ENCODE results near the gene SLN. TPM values are rescaled to one million over a fixed set of nuclear protein-coding genes. Genes with fewer than 3 reads are reported as not detected.
A peak's percentile ranks its signal among the peaks of the same experiment; 100 is the strongest.

The SLN gene
- total and polyA plus RNA-seq, 9 of the 15 experiments (the other 6 are each of a cell fraction or from before 2014, with no cell fraction given): not detected

DNA sequence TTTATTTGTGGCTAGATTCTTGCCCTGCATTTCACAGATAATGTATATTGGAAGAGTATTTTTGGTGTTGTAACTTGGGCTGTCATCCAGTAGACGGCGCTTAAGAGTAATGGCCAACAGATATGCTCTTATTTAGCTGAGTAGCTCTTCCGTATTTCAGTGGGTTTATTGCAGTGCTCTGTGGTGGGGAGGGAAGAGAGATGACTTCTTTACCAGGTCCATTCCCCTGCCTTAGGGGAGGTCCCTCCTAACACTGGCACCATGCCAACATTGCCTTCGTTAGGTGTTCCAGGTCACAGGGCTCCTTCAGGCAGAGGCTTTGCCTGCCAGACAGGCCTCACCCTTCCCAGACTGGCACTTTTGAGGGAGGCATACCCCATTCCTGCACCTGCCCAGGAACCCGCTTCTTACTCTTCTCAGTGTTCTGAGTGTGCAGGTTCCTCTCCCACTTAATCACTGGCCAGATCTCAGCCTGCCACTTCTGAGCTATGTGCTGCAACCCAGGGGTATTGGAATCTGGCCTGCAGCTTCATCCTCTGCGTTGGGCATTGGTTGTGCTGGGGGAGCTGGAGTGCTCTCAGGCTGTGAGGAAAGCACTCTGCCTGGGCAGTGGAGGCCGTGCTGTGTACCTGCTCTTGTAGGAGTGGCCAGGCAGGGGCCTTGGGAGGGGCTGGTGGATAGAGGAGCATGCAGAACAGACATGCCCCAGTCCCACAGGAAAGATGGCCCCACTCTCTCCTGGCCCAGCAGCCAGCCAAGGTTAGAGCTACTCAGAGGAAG is 29.4 kb upstream of the SLN start (continued):
- TF ChIP-seq, protein P1, sequence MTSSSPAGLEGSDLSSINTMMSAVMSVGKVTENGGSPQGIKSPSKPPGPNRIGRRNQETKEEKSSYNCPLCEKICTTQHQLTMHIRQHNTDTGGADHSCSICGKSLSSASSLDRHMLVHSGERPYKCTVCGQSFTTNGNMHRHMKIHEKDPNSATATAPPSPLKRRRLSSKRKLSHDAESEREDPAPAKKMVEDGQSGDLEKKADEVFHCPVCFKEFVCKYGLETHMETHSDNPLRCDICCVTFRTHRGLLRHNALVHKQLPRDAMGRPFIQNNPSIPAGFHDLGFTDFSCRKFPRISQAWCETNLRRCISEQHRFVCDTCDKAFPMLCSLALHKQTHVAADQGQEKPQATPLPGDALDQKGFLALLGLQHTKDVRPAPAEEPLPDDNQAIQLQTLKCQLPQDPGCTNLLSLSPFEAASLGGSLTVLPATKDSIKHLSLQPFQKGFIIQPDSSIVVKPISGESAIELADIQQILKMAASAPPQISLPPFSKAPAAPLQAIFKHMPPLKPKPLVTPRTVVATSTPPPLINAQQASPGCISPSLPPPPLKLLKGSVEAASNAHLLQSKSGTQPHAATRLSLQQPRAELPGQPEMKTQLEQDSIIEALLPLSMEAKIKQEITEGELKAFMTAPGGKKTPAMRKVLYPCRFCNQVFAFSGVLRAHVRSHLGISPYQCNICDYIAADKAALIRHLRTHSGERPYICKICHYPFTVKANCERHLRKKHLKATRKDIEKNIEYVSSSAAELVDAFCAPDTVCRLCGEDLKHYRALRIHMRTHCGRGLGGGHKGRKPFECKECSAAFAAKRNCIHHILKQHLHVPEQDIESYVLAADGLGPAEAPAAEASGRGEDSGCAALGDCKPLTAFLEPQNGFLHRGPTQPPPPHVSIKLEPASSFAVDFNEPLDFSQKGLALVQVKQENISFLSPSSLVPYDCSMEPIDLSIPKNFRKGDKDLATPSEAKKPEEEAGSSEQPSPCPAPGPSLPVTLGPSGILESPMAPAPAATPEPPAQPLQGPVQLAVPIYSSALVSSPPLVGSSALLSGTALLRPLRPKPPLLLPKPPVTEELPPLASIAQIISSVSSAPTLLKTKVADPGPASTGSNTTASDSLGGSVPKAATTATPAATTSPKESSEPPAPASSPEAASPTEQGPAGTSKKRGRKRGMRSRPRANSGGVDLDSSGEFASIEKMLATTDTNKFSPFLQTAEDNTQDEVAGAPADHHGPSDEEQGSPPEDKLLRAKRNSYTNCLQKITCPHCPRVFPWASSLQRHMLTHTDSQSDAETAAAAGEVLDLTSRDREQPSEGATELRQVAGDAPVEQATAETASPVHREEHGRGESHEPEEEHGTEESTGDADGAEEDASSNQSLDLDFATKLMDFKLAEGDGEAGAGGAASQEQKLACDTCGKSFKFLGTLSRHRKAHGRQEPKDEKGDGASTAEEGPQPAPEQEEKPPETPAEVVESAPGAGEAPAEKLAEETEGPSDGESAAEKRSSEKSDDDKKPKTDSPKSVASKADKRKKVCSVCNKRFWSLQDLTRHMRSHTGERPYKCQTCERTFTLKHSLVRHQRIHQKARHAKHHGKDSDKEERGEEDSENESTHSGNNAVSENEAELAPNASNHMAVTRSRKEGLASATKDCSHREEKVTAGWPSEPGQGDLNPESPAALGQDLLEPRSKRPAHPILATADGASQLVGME (CRISPR knock-in tag; IDR thresholded peaks at IDR 0.05): no peak
- TF ChIP-seq, protein P2, sequence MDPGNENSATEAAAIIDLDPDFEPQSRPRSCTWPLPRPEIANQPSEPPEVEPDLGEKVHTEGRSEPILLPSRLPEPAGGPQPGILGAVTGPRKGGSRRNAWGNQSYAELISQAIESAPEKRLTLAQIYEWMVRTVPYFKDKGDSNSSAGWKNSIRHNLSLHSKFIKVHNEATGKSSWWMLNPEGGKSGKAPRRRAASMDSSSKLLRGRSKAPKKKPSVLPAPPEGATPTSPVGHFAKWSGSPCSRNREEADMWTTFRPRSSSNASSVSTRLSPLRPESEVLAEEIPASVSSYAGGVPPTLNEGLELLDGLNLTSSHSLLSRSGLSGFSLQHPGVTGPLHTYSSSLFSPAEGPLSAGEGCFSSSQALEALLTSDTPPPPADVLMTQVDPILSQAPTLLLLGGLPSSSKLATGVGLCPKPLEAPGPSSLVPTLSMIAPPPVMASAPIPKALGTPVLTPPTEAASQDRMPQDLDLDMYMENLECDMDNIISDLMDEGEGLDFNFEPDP (CRISPR knock-in tag; IDR thresholded peaks at IDR 0.05): no peak
- TF ChIP-seq CREM (IDR thresholded peaks at IDR 0.05; ENCODE audit: low read depth): 0 out of 2 replicates have a peak, but pooled peaks have one; percentile 2
- TF ChIP-seq, protein P3, sequence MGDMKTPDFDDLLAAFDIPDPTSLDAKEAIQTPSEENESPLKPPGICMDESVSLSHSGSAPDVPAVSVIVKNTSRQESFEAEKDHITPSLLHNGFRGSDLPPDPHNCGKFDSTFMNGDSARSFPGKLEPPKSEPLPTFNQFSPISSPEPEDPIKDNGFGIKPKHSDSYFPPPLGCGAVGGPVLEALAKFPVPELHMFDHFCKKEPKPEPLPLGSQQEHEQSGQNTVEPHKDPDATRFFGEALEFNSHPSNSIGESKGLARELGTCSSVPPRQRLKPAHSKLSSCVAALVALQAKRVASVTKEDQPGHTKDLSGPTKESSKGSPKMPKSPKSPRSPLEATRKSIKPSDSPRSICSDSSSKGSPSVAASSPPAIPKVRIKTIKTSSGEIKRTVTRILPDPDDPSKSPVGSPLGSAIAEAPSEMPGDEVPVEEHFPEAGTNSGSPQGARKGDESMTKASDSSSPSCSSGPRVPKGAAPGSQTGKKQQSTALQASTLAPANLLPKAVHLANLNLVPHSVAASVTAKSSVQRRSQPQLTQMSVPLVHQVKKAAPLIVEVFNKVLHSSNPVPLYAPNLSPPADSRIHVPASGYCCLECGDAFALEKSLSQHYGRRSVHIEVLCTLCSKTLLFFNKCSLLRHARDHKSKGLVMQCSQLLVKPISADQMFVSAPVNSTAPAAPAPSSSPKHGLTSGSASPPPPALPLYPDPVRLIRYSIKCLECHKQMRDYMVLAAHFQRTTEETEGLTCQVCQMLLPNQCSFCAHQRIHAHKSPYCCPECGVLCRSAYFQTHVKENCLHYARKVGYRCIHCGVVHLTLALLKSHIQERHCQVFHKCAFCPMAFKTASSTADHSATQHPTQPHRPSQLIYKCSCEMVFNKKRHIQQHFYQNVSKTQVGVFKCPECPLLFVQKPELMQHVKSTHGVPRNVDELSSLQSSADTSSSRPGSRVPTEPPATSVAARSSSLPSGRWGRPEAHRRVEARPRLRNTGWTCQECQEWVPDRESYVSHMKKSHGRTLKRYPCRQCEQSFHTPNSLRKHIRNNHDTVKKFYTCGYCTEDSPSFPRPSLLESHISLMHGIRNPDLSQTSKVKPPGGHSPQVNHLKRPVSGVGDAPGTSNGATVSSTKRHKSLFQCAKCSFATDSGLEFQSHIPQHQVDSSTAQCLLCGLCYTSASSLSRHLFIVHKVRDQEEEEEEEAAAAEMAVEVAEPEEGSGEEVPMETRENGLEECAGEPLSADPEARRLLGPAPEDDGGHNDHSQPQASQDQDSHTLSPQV (IDR thresholded peaks at IDR 0.05): no peak
- TF ChIP-seq ERF (CRISPR knock-in tag; IDR thresholded peaks at IDR 0.05): no peak
- TF ChIP-seq KDM4B (IDR thresholded peaks at IDR 0.05; ENCODE audit: borderline replicate concordance in 2 of 2, low read depth in 1 of 2): no peak
- TF ChIP-seq, protein P4, sequence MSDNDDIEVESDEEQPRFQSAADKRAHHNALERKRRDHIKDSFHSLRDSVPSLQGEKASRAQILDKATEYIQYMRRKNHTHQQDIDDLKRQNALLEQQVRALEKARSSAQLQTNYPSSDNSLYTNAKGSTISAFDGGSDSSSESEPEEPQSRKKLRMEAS (CRISPR knock-in tag; IDR thresholded peaks at IDR 0.05): no peak
- no peak for TF ChIP-seq ZNF41 (CRISPR knock-in tag; conservative IDR thresholded peaks at IDR 0.05)
- TF ChIP-seq SMAD2 (IDR thresholded peaks at IDR 0.05; ENCODE audit: low read depth, low read length): no peak
- no peak for TF ChIP-seq ZNF668 (CRISPR knock-in tag; IDR thresholded peaks at IDR 0.05)
- TF ChIP-seq STAT5B (CRISPR knock-in tag; IDR thresholded peaks at IDR 0.05): no peak
- TF ChIP-seq NR2F6 (CRISPR knock-in tag; IDR thresholded peaks at IDR 0.05): no peak
- no peak for TF ChIP-seq PPARD (CRISPR knock-in tag; IDR thresholded peaks at IDR 0.05)
- peak; percentile 37; the same call in 1 of the 2 replicates for TF ChIP-seq EHMT2 (IDR thresholded peaks at IDR 0.05)
- TF ChIP-seq BRD4 (IDR thresholded peaks at IDR 0.05): no peak
